HEK293 (cell line): ENCODE measurements around the gene HMX3.

Source experiments
- CTCF ChIA-PET: fragments of 350-600 bp; formaldehyde crosslinking; extraction: SDS; loops from one replicate; lab custom pipeline; 2021; ENCODE audit warnings: antibody characterized with exemption; lab: Yijun Ruan, JAX
- POLR2A ChIA-PET: fragments of 300-600 bp; formaldehyde crosslinking; extraction: SDS; loops from one replicate; lab custom pipeline; 2020; ENCODE audit warnings: antibody characterized with exemption, inconsistent platforms; lab: Yijun Ruan, JAX
- H3K27ac ChIP-seq: fragments of 200-500 bp; sonication (Bioruptor generic); 2 replicates; pipeline ENCODE4 v1.5.1; 2014; ENCODE audit warnings: low read depth, low read length, control low read depth, inconsistent platforms; ENCODE audit errors: extremely low read depth
- H3K36me3 ChIP-seq, 2 experiments: fragments of 200-500 bp in 1 of 2; sonication (Bioruptor generic) in 1 of 2; 1 replicate in 1 of 2; 2 replicates in 1 of 2; pipeline ENCODE4 v1.5.1; 2014 to 2017; ENCODE audit warnings: inconsistent platforms in 2 of 2, low read length in 2 of 2; ENCODE audit not compliant: control insufficient read depth in 2 of 2, insufficient read depth in 1 of 2
- H3K4me1 ChIP-seq: fragments of 200-500 bp; sonication (Bioruptor generic); 2 replicates; pipeline ENCODE4 v1.5.1; 2014; ENCODE audit warnings: mild to moderate bottlenecking, low read length, inconsistent platforms; ENCODE audit not compliant: control insufficient read depth, insufficient read depth
- H3K4me3 ChIP-seq: 2 replicates; pipeline ENCODE4 v1.5.1; 2011; ENCODE audit warnings: low read depth, mild to moderate bottlenecking, control low read depth, low read length, moderate library complexity
- H3K9me3 ChIP-seq: fragments of 200-500 bp; sonication (Bioruptor generic); 2 replicates; pipeline ENCODE4 v1.5.1; 2014; ENCODE audit warnings: low read depth, low read length, inconsistent platforms; ENCODE audit not compliant: control insufficient read depth, insufficient read depth
- ATF2 ChIP-seq: fragments of 450-650 bp; formaldehyde crosslinking; IDR thresholded peaks from 2 replicates; pipeline ENCODE4 v1.5.1; 2016; ENCODE audit warnings: missing biosample characterization, missing genetic modification characterization, low read depth
- EGR2 ChIP-seq: fragments of 450-650 bp; formaldehyde crosslinking; IDR thresholded peaks from 2 replicates; pipeline ENCODE4 v1.5.1; 2016; ENCODE audit warnings: low read depth, missing biosample characterization, missing genetic modification characterization
- HOXD13 ChIP-seq: sonication (generic); formaldehyde crosslinking; IDR thresholded peaks from 2 replicates; pipeline ENCODE4 v1.8.0; 2022; ENCODE audit warnings: missing genetic modification reagents, borderline replicate concordance
- OVOL3 ChIP-seq: fragments of 450-650 bp; formaldehyde crosslinking; IDR thresholded peaks from 2 replicates; pipeline ENCODE4 v1.5.1; 2016; ENCODE audit warnings: missing biosample characterization, missing genetic modification characterization
- PATZ1 ChIP-seq: fragments of 450-650 bp; formaldehyde crosslinking; IDR thresholded peaks from 2 replicates; pipeline ENCODE4 v1.5.1; 2016; ENCODE audit warnings: missing biosample characterization, missing genetic modification characterization
- SP2 ChIP-seq: fragments of 450-650 bp; formaldehyde crosslinking; IDR thresholded peaks from 2 replicates; pipeline ENCODE4 v1.5.1; 2016; ENCODE audit warnings: missing biosample characterization, missing genetic modification characterization
- SP3 ChIP-seq: fragments of 450-650 bp; formaldehyde crosslinking; IDR thresholded peaks from 2 replicates; pipeline ENCODE4 v1.5.1; 2016; ENCODE audit warnings: missing biosample characterization, missing genetic modification characterization
- YY1 ChIP-seq: fragments of 450-650 bp; formaldehyde crosslinking; IDR thresholded peaks from 2 replicates; pipeline ENCODE4 v1.5.1; 2018; ENCODE audit warnings: missing biosample characterization, missing genetic modification characterization
- ZBTB26 ChIP-seq: fragments of 450-650 bp; formaldehyde crosslinking; optimal IDR thresholded peaks from 2 replicates; pipeline ENCODE3; 2016; ENCODE audit warnings: missing biosample characterization, mild to moderate bottlenecking, missing genetic modification characterization
- ZBTB48 ChIP-seq: fragments of 450-650 bp; formaldehyde crosslinking; IDR thresholded peaks from 2 replicates; pipeline ENCODE4 v1.5.1; 2016; ENCODE audit warnings: missing biosample characterization, missing genetic modification characterization
- ZBTB8A ChIP-seq: fragments of 450-650 bp; formaldehyde crosslinking; IDR thresholded peaks from 2 replicates; pipeline ENCODE4 v1.5.1; 2016; ENCODE audit warnings: missing biosample characterization, missing genetic modification characterization
- ZFP37 ChIP-seq: fragments of 450-650 bp; formaldehyde crosslinking; IDR thresholded peaks from 2 replicates; pipeline ENCODE4 v1.5.1; 2016; ENCODE audit warnings: missing biosample characterization, missing genetic modification characterization
- ZNF10 ChIP-seq: fragments of 450-650 bp; formaldehyde crosslinking; IDR thresholded peaks from 2 replicates; pipeline ENCODE4 v1.5.1; 2017; ENCODE audit warnings: missing biosample characterization, missing genetic modification characterization
- ZNF121 ChIP-seq: fragments of 450-650 bp; formaldehyde crosslinking; IDR thresholded peaks from 2 replicates; pipeline ENCODE4 v1.5.1; 2016; ENCODE audit warnings: missing biosample characterization, missing genetic modification characterization
- ZNF146 ChIP-seq: fragments of 450-650 bp; formaldehyde crosslinking; IDR thresholded peaks from 2 replicates; pipeline ENCODE4 v1.5.1; 2016; ENCODE audit warnings: missing biosample characterization, missing genetic modification characterization
- ZNF184 ChIP-seq: fragments of 450-650 bp; IDR thresholded peaks from 2 replicates; pipeline ENCODE4 v1.5.1; 2018; ENCODE audit warnings: missing biosample characterization, mild to moderate bottlenecking, missing genetic modification characterization
- ZNF274 ChIP-seq, 2 experiments: fragments of 200-500 bp in 1 of 2; fragments of 450-650 bp in 1 of 2; sonication (Bioruptor generic) in 1 of 2; formaldehyde crosslinking in 1 of 2; IDR thresholded peaks; 2 replicates each; pipeline versions ENCODE4 v1.5.1 to v1.6.1; 2014 to 2016; ENCODE audit warnings: borderline replicate concordance in 1 of 2, inconsistent platforms in 1 of 2, low read length in 1 of 2, missing biosample characterization in 1 of 2, missing genetic modification characterization in 1 of 2
- ZNF335 ChIP-seq: fragments of 450-650 bp; formaldehyde crosslinking; conservative IDR thresholded peaks from 2 replicates; pipeline ENCODE4 v1.5.1; 2016; ENCODE audit warnings: missing biosample characterization, missing genetic modification characterization
- ZNF350 ChIP-seq: fragments of 450-650 bp; formaldehyde crosslinking; IDR thresholded peaks from 2 replicates; pipeline ENCODE4 v1.5.0; 2017; ENCODE audit warnings: missing biosample characterization, mild to moderate bottlenecking, missing genetic modification characterization
- ZNF423 ChIP-seq: fragments of 450-650 bp; formaldehyde crosslinking; IDR thresholded peaks from 2 replicates; pipeline ENCODE4 v1.5.1; 2016; ENCODE audit warnings: missing biosample characterization, missing genetic modification characterization
- ZNF521 ChIP-seq: fragments of 450-650 bp; formaldehyde crosslinking; IDR thresholded peaks from 2 replicates; pipeline ENCODE4 v1.5.1; 2017; ENCODE audit warnings: missing biosample characterization, mild to moderate bottlenecking, missing genetic modification characterization
- ZNF530 ChIP-seq: fragments of 450-650 bp; formaldehyde crosslinking; IDR thresholded peaks from 2 replicates; pipeline ENCODE4 v1.5.1; 2016; ENCODE audit warnings: low read depth, missing biosample characterization, missing genetic modification characterization
- ZNF549 ChIP-seq: fragments of 450-650 bp; IDR thresholded peaks from 2 replicates; pipeline ENCODE4 v1.5.1; 2018; ENCODE audit warnings: missing biosample characterization, missing genetic modification characterization, mild to moderate bottlenecking, inconsistent platforms, moderate library complexity
- ZNF555 ChIP-seq: fragments of 450-650 bp; formaldehyde crosslinking; conservative IDR thresholded peaks from 2 replicates; pipeline ENCODE4 v1.5.1; 2017; ENCODE audit warnings: missing biosample characterization, mild to moderate bottlenecking, missing genetic modification characterization, inconsistent platforms
- ZNF561 ChIP-seq: fragments of 450-650 bp; IDR thresholded peaks from 2 replicates; pipeline ENCODE4 v1.5.1; 2018; ENCODE audit warnings: missing biosample characterization, missing genetic modification characterization, borderline replicate concordance
- ZNF596 ChIP-seq: fragments of 450-650 bp; IDR thresholded peaks from 2 replicates; pipeline ENCODE4 v1.5.0; 2018; ENCODE audit warnings: missing biosample characterization, mild to moderate bottlenecking, missing genetic modification characterization, moderate library complexity
- ZNF624 ChIP-seq: fragments of 450-650 bp; formaldehyde crosslinking; IDR thresholded peaks from 2 replicates; pipeline ENCODE4 v1.5.1; 2017; ENCODE audit warnings: missing biosample characterization, missing genetic modification characterization
- ZNF626 ChIP-seq: fragments of 450-650 bp; sonication (Bioruptor Pico); formaldehyde crosslinking; IDR thresholded peaks from 2 replicates; pipeline ENCODE4 v1.5.1; 2018; ENCODE audit warnings: missing biosample characterization, missing genetic modification characterization, inconsistent platforms
- ZNF692 ChIP-seq: fragments of 450-650 bp; formaldehyde crosslinking; IDR thresholded peaks from 2 replicates; pipeline ENCODE4 v1.5.1; 2016; ENCODE audit warnings: missing biosample characterization, missing genetic modification characterization
- ZSCAN23 ChIP-seq: fragments of 450-650 bp; formaldehyde crosslinking; IDR thresholded peaks from 2 replicates; pipeline ENCODE4 v1.5.1; 2016; ENCODE audit warnings: missing biosample characterization, missing genetic modification characterization
- TF ChIP-seq, protein P1 (sequence below): fragments of 450-650 bp; IDR thresholded peaks from 2 replicates; pipeline ENCODE4 v1.5.1; 2018; ENCODE audit warnings: missing biosample characterization, mild to moderate bottlenecking, missing genetic modification characterization

HMX3 gene

DNA sequence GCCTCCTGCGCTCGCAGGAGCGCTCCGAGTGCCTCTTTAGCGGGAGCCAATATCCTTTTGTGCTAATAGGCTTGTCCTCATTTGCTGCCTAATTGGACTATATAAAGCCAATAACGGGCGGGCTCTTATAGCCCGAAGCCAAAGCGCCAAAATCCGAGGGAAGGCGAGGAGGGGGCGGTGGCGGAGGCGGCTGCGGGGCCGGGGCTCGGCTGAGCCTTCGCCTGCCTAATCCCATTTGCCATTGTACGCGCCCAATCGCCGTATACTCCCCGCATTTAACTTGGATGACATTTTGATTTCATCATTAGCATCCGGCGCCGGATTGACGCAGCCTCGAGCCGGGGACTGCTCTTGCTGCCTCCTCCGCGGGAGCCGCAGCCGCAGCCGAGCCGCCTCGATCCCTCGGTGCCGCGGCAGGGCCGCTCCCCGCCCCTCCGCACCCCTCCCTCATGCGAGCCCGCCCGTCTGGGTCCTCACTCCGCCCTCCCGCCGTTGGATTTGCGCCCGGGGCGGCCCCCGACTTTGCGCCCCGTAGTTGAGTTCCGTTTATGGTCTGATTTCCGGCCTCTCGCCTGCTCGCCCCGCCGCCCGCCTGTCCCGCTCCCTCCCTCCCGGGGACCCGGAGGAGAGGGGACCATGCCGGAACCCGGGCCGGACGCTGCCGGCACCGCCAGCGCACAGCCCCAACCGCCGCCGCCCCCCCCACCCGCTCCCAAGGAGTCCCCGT is at the start of gene HMX3:
HMX3 (plus strand) TSS at position 556 of the 727 bp plus-strand sequence; CDS start at position 637, 81 bp downstream.
- Histone ChIP-seq H3K4me1 (no peaks in the 10 kb centered on the region), H3K9me3 (no peaks in the 10 kb centered on the region), H3K27ac (peak within 1 kb of the TSS; percentile 25; the same call in 1 of the 2 replicates), H3K4me3 (peak within 1 kb of the TSS; percentile 51), H3K36me3 (no peaks in the 10 kb centered on the region)
- ChIA-PET POLR2A (no interaction called here), CTCF (interaction anchor here (2.8 kb wide), 1 partner anchor 244 kb away, joined by 16 read pairs; no protein-coding TSS in a partner anchor)
- TF ChIP-seq ZNF521 (no peak), ZBTB26 (tag by site-specific recombination) (peak; percentile 71), ZFP37 (0 out of 2 replicates have a peak, but pooled peaks have one; percentile 41), ZNF624 (no peak), ATF2 (tag by site-specific recombination) (no peak), ZNF561 (tag by site-specific recombination) (no peak), ZNF596 (no peak), ZNF335 (peak; percentile 93), ZNF146 (no peak), ZNF10 (tag by site-specific recombination) (no peak), YY1 (no peak), ZNF692 (0 out of 2 replicates have a peak, but pooled peaks have one; percentile 19), ZNF423 (tag by site-specific recombination) (no peak), ZNF626 (no peak), ZNF274 (IDR thresholded peaks at IDR 0.05; ENCODE audit: low read length) (no peak), ZNF274 (tag by site-specific recombination; IDR thresholded peaks at IDR 0.05; ENCODE audit: borderline replicate concordance) (no peak), SP3 (tag by site-specific recombination) (peak; percentile 54), ZNF555 (no peak), EGR2 (tag by site-specific recombination) (peak; percentile 61), OVOL3 (no peak), PATZ1 (tag by site-specific recombination) (peak; percentile 65), ZNF530 (tag by site-specific recombination) (no peak), ZSCAN23 (tag by site-specific recombination) (no peak), ZNF549 (tag by site-specific recombination) (no peak), ZNF184 (tag by site-specific recombination) (no peak), ZNF350 (tag by site-specific recombination) (no peak), ZNF121 (tag by site-specific recombination) (no peak), HOXD13 (CRISPR knock-in tag) (no peak), ZBTB8A (tag by site-specific recombination) (peak; percentile 88), SP2 (peak; percentile 71), ZBTB48 (tag by site-specific recombination) (peak; percentile 28; the same call in 1 of the 2 replicates)
- TF ChIP-seq, protein P1, sequence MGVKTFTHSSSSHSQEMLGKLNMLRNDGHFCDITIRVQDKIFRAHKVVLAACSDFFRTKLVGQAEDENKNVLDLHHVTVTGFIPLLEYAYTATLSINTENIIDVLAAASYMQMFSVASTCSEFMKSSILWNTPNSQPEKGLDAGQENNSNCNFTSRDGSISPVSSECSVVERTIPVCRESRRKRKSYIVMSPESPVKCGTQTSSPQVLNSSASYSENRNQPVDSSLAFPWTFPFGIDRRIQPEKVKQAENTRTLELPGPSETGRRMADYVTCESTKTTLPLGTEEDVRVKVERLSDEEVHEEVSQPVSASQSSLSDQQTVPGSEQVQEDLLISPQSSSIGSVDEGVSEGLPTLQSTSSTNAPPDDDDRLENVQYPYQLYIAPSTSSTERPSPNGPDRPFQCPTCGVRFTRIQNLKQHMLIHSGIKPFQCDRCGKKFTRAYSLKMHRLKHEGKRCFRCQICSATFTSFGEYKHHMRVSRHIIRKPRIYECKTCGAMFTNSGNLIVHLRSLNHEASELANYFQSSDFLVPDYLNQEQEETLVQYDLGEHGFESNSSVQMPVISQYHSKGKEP (tag by site-specific recombination), result no peak
